Measurements from ENCODE around the gene TCERG1L.

The TCERG1L gene

DNA sequence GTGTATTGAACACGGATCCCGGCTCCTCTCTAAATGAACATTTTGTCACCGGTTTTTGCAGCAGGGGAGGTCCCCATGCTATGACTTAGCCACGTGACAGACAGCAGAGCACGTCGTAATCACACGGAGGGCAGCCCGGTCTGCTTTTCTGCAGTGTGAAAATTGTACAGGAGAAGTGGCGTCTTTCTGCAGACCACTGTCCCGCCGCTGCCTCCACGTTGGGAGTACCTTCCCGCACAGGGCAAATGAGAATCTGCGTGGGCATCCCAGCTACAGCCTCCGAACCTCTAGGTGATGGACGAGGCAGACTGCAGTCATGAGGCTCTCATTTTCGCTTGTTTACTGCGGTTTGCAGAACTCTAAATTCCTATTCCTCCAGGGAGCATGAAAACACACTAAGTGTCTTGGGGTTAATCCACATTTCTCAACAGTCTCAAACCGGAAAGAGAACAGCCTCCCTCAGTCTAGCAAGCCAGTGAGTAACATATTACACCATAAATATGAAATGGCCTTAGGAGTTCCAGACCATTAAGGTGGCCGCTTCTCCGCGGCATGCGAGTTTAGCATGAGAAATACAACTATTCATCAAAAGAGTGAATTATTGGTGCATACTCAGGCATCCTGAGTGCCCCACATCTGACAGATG is 89.8 kb downstream of the TCERG1L start:
- Histone ChIP-seq H3K4me2 (ENCODE audit: low read length) (no peak overlapping the region), H3K4me3 (ENCODE audit: low read depth, low read length) (no peak overlapping the region), H3K36me3 (ENCODE audit: control insufficient read depth, insufficient read depth, low read length) (no peaks in the 10 kb centered on the region), H3K9ac (no peak overlapping the region), H3K27ac (no peak overlapping the region), H3K27me3 (ENCODE audit: control insufficient read depth, insufficient read depth, low read length) (no peaks in the 10 kb centered on the region), H3K4me1 (no peaks in the 10 kb centered on the region), H3K79me2 (no peaks in the 10 kb centered on the region), H3K9me3 (ENCODE audit: control insufficient read depth, low read length) (no peaks in the 10 kb centered on the region), H2AFZ (no peak overlapping the region)
- TF ChIP-seq, protein P1, sequence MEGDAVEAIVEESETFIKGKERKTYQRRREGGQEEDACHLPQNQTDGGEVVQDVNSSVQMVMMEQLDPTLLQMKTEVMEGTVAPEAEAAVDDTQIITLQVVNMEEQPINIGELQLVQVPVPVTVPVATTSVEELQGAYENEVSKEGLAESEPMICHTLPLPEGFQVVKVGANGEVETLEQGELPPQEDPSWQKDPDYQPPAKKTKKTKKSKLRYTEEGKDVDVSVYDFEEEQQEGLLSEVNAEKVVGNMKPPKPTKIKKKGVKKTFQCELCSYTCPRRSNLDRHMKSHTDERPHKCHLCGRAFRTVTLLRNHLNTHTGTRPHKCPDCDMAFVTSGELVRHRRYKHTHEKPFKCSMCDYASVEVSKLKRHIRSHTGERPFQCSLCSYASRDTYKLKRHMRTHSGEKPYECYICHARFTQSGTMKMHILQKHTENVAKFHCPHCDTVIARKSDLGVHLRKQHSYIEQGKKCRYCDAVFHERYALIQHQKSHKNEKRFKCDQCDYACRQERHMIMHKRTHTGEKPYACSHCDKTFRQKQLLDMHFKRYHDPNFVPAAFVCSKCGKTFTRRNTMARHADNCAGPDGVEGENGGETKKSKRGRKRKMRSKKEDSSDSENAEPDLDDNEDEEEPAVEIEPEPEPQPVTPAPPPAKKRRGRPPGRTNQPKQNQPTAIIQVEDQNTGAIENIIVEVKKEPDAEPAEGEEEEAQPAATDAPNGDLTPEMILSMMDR (IDR thresholded peaks at IDR 0.05): no peak

DNA sequence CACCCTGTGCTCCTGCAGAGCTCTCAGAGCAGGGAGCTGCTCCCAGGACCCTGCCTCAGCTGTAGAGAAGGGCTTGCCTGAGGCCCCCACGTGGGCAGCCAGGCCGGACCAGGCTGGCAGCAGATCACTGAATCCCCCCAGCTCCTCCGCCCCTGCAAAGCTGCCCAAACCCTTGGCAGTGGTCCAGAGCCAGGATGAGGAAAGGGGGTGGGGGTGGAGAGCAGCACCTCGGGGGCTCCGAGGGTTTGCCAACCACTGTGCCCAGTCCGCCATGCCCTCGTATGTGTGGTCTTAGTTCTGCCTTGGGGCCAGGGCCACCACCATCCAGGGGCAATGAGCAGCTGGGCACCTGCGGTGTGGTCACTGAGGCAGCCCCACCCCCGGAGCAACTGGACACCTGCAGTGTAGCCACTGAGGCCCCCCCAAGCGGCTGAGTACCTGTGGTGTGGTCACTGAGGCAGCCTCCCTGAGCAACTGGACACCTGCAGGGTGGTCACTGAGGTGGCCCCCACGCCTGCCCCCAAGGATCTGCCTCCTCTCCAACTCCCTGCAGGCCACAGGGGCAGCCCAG is 90.8 kb downstream of the TCERG1L start:
- Histone ChIP-seq H2AFZ (no peak overlapping the region), H3K27ac (no peak overlapping the region), H3K36me3 (ENCODE audit: control insufficient read depth, insufficient read depth, low read length) (no peaks in the 10 kb centered on the region), H3K27me3 (ENCODE audit: control insufficient read depth, insufficient read depth, low read length) (no peaks in the 10 kb centered on the region), H3K4me1 (no peaks in the 10 kb centered on the region), H3K9ac (no peak overlapping the region), H3K9me3 (ENCODE audit: control insufficient read depth, low read length) (no peaks in the 10 kb centered on the region), H3K79me2 (no peaks in the 10 kb centered on the region), H3K4me3 (ENCODE audit: low read depth, low read length) (no peak overlapping the region), H3K4me2 (ENCODE audit: low read length) (no peak overlapping the region)
- TF ChIP-seq, protein P1 (IDR thresholded peaks at IDR 0.05): no peak

DNA sequence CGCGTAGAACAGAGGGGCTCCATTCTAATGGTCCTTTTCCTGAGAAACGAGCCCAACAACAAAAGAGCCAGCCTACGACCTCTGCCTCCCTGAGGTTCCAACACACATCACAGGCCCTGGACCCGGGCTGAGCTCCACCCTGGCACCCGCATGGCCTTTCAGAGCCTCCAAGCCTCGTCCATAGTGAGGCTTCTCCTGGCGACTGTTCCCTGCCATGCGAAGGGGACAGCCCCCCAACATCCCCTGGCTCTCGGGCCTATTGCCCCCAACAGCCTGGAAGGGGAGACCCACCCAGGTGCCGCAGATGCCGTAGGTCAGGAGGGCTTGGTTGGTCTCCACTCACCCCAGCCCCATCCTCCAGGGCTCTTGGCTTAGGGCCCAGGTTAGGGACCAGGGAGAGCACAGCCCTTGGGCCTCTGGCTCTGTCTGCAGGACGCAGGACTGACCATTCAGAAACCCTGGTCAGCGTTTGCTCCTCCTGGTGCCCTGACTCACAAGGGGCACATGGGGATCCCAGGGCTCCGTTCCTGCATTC is 91.5 kb downstream of the TCERG1L start:
- Histone ChIP-seq H3K9me3 (ENCODE audit: control insufficient read depth, low read length) (no peaks in the 10 kb centered on the region), H3K4me3 (ENCODE audit: low read depth, low read length) (no peak overlapping the region), H3K4me2 (ENCODE audit: low read length) (no peak overlapping the region), H3K27ac (no peak overlapping the region), H3K27me3 (ENCODE audit: control insufficient read depth, insufficient read depth, low read length) (no peaks in the 10 kb centered on the region), H3K4me1 (no peaks in the 10 kb centered on the region), H3K36me3 (ENCODE audit: control insufficient read depth, insufficient read depth, low read length) (no peaks in the 10 kb centered on the region), H3K79me2 (no peaks in the 10 kb centered on the region), H3K9ac (no peak overlapping the region), H2AFZ (no peak overlapping the region)
- TF ChIP-seq, protein P1 (IDR thresholded peaks at IDR 0.05): no peak

DNA sequence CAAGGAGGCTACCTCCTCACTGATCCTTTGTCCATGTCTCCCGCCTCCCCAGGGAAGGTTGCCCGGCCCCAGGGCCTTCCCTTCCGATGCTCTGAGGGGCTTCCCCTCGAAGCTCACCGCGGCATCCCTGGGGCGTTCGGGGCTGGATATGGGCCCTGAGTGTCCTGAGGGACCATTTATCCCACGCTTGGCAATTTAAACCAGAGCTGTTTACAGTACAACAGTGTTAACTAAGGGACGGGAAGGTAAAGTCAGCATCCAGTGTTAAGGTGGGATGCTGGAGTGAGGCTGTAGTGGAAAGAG is 92.0 kb downstream of the TCERG1L start:
- Histone ChIP-seq H3K4me3 (ENCODE audit: low read depth, low read length) (no peak overlapping the region), H3K27me3 (ENCODE audit: control insufficient read depth, insufficient read depth, low read length) (no peaks in the 10 kb centered on the region), H3K4me2 (ENCODE audit: low read length) (no peak overlapping the region), H3K9ac (no peak overlapping the region), H3K4me1 (no peaks in the 10 kb centered on the region), H2AFZ (no peak overlapping the region), H3K79me2 (no peaks in the 10 kb centered on the region), H3K36me3 (ENCODE audit: control insufficient read depth, insufficient read depth, low read length) (no peaks in the 10 kb centered on the region), H3K9me3 (ENCODE audit: control insufficient read depth, low read length) (no peaks in the 10 kb centered on the region), H3K27ac (no peak overlapping the region)
- TF ChIP-seq, protein P1 (IDR thresholded peaks at IDR 0.05): no peak
